ENCODE measurements around the gene TRERF1.
"Not testable (repeated sequence)": the region's sequence is repeated elsewhere in the genome, so short reads cannot be mapped to it uniquely, and the experiment has no call there.

Gene TRERF1

DNA sequence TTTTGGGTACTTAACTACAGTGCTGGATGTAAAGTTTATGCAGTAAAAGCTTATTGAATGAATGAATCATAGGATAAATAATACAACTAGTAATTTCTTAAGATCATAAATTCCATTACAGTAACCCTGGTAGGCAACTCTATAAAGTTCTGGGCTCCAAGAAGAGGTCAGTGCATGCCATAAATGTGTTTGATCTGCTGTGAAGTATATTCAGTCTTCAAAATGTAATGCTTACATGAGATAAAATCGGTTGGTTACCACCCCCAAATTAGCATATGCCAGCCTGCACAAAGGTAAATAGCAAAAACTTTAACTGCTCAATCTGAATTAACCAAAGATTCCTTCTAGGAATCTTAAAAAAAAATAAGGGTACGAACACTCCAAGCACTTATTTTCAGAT is 244.2 kb downstream of the TRERF1 start:
- DNase-seq: not testable (repeated sequence)

DNA sequence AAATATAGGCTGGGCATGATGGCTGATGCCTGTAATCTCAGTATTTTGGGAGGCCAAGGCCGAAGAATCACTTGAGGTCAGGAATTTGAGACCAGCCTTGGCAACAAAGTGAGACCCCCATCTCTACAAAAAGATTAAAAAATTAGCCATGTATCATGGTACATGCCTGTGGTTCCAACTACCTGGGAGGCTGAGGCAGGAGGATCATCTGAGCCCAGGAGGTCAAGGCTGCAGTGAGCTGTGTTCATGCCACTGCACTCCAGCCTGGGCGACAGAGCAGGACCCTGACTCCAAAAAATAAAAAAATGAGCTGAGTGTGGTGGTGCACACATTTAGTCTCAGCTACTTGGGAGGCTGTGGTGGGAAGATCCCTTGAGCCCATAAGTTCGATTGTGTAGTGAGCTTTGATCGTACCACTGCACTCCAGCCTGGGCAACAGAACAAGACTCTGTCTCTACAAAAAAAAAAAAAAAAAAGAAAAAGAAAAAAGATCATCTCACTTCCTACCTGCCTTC is 246.9 kb downstream of the TRERF1 start:
- no peak for DNase-seq

DNA sequence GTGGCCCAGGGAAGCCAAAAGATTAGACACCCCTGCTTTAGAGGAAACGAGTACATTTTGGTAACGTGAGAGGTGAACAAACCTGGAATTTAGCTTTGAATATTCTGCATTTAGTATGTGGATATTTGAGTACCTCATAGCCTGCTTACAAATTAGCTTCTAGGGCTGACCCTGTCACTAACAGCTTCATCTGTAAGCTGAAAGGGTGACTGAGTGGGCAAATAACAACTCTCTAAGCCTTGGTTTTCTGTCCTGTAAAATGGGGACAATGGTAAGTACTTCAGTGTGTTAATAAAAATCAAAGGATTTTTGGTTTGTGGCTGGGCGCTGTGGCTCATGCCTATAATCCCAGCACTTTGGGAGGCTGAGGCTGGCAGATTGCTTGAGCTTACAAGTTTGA is 248.5 kb downstream of the TRERF1 start:
- no peak for DNase-seq

- not testable (repeated sequence) for DNase-seq
These were observed 249.4 kb downstream of the TRERF1 start for GRCh38 chr6:42202131-42202915.

DNA sequence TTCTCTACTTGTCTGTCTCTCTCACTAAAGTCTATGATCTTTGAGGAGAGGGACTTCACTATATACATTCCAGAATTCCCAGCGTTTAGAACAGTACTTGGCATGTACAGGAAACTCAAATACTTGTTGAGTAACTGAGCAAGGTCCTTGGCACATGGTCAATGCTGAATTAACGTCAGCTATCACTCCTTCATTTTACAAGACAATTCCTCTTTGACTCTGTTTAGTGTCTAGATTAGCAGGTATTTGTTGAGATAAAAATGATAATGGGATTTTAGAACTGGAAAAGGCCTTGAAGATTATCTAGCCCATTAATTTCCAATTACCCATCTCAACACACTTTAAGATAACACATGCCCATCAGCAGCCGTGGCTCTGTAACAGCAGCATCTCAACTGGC is 250.3 kb downstream of the TRERF1 start:
- DNase-seq: no peak

DNA sequence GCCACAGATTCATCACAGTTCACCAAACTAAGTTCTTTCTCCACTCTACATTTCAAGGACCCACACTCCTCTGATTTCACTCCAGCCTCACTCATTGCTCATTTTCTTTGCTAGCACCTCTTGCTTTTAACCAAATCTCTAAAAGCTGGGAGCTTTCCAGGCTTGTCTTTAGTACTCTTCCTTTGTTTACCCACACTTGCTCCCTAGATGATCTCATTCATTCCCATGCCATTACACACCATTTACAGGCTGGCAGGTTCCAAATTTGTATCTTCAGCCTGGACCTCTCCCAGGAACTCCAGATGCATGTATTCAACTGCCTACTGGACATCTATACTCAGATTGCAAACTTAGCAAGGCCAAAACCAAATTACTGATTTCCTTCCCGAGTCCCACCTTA is 251.7 kb downstream of the TRERF1 start:
- DNase-seq: peak; percentile 45

- no peak for DNase-seq
These were observed 252.4 kb downstream of the TRERF1 start for GRCh38 chr6:42199106-42199981.

GRCh38 chr6:42197555-42198362 is 254.0 kb downstream of the TRERF1 start:
- DNase-seq: peak; percentile 61

- no peak for DNase-seq
These were observed 256.3 kb downstream of the TRERF1 start for GRCh38 chr6:42195415-42195814.

DNA sequence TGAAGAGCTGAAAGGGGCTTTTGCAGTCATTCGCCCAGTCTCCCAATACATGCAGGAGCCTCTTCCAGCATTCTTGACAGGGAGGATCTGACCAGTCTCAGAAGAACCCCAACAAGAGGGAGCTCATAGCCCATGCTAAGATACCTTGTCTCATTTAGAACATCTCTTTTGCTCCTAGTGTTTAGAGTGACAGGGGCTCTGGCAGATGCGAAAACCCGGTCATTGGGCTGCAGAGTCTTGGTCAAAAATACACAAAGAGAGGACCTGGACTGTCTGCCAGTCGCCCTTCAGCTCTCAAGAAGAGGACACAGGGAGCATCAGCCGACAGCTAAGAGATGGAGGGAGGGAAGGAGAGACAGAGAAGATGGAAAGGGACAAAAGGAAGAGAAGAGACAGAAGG is 257.7 kb downstream of the TRERF1 start:
- DNase-seq: no peak

GRCh38 chr6:42193491-42193894 is 258.2 kb downstream of the TRERF1 start:
- DNase-seq: no peak

DNA sequence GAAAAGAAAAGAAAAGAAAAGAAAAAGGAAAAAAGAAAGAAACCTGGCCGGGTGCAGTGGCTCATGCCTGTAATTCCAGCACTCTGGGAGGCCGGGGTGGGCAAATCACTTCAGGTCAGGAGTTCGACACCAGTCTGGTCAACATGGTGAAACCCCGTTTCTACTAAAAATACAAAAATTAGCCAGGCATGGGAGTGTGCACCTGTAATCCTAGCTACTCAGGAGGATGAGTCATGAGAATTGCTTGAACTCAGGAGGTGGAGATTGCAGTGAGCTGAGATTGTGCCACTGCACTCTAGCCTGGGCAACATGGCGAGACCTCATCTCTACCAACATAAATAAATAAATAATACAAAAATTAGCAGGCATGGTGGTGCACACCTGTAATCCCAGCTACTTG is 259.3 kb downstream of the TRERF1 start:
- not testable (repeated sequence) for DNase-seq

GRCh38 chr6:42190554-42191183 is 261.1 kb downstream of the TRERF1 start:
- no peak for DNase-seq

GRCh38 chr6:42188406-42188805 is 263.3 kb downstream of the TRERF1 start:
- DNase-seq: no peak

- no peak for DNase-seq
These were observed 266.1 kb downstream of the TRERF1 start for GRCh38 chr6:42185597-42185996.

DNA sequence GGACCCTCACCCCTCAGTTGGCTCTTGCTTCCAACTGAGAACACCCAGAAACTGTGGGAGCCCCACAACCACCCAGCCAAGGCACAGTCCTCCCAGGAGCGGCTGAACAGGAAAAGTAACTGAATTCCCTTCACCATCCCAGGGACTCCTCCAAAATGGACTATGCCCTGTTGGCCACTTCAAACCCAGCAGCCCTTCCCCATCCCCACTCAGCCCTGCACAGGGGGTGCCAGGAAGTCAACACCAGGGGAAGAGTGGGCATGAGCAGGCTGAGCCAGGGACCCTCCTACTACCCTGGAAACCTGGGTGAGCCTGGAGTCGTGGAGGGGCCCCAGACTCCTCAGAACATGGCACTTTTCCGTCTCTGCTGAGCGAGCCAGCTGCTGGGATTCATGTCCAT is 267.3 kb downstream of the TRERF1 start:
- DNase-seq: no peak

DNA sequence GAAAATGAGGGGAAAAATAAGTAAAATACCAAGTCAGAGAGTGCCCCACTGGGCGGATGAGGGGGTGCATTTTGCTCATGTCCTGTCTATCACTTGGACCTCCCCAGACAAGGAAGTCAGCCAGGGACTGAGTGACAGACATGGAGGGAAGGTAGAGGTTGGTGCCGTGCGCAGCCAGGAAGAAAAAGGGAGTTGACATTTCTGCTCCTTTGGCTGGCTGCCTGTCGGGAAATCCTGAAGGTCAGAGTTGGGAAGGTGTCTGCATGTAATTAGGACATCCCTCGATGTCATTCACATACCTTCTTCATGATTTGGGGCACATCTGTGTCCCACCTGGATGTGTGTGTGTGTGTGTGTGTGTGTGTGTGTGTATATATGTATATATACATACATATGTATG is 269.6 kb downstream of the TRERF1 start:
- DNase-seq: no peak

- no peak for DNase-seq
These were observed 271.8 kb downstream of the TRERF1 start for GRCh38 chr6:42179945-42180313.

DNA sequence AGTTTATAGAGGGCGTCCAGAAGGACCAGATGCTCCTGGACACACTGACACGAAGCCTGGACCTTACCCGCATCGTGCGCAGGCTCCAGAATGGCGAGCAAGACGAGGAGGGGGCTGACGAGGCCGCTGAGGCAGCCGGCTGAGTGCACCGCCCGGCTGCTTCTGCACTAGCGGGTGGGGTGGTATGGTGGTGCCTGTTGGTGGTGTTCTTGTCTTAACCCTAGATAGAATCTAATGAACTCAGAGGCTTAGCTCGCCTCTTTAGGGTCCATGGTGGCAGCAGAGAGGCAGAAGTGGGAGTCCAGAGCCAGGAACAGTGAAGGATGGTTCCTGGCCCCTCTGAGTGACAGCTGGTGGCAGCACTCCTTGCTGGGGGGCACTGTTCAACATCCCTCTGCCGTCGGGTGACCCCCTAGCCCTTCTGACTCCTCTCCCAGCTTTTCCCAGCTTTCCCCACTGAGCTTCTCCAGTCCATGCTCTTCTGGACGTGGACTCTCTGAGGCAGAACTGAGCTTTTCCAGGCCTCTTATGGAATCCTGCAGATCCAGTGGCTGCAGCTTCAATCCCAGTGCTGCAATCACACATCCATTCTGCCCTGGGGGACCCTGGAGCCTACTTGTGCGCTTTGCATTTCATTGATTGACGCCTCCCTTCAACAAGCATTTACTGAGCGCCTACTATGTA is 272.3 kb downstream of the TRERF1 start:
- DNase-seq: no peak

DNA sequence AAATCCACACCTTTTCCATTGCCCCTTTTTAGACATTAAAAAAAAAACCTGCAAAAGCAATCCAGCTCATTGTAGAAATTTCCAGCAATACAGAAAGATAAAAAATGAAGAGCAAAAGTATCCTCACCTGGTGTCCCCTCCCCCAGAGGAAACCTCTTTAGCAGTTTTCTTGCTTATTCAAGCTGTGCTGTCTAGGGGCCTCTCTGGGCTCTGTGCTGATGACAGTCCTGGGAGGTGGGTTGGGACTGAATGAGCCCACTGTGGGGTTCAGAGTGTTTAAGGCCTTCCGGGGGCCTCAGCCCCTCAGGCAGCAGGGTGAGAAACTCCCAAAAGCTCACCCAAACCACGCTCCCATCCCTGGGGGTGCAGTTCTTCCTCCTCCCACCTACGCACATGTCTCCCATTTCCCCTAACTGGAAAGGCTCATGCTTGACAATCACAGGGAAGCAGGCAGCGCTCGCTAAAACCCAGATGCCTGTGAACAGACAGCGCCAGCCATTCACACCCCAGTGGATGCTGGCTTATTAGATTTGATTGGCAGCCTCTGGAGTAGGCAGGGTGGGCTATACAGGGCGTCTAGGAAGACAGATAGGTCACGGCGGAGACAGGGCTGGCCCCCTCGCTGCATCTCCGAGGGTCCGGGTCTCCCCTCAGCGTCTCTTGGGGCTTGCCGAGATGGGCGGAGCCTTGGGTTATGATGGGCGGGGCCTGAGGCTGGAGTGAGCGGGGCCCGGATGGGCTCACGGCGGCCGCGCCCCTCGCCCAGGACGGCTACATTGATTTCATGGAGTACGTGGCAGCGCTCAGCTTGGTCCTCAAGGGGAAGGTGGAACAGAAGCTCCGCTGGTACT is 274.0 kb downstream of the TRERF1 start:
- no peak for DNase-seq

- no peak for DNase-seq
These were observed 274.7 kb downstream of the TRERF1 start for GRCh38 chr6:42176981-42177380.
